Measurements from ENCODE around the gene CYP11A1.

The CYP11A1 gene

DNA sequence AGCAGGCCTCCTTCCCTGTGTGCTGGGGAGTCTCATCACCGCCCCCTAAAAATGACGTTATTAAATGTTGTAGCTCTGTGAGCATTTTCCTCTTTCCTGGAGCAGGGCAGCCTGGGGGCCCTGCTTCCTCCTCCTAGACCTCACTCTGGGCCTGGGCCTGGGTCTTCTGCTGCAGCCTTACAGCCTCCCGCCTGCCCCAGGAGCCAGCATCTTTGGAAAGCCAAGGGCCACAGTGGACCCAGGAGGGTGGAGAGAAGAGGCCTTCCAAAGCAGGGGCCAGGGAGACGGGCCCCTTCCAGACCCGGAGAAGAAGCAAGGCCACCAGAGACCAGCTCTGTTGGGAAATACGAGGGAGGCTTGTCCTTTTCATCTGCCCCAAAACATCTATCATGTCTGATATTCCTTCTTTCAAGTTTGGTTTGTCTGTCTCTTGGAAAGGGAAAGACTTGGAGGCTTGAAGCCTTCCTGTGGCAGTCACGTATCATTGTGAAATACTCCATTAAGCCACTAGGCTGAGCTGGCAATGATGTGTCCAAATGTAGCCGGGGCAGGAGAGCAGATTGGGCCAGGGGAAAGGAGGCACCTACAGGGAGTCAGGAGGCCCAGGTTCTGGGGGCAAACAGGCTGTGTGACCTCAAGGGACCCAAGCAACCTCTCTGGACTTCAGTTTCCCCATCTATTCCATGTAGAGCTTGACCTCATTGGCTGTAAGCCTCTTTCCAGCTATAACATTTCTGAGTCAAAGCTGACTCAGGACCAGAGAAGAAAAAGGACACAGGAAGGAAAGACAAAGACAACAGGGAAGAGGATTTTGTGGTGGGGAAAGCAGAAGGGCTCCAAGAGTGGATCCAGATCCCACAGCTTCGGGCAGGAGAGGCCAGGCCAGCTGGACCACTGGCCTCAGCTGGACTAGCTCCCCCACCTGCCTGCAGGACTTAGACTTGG is 31.1 kb downstream of the CYP11A1 start:
- intact Hi-C loops (cut with DNase I), result no loop called here
- no peak for DNase-seq

GRCh38 chr15:74335396-74335795 is 32.0 kb downstream of the CYP11A1 start:
- DNase-seq, result no peak
- intact Hi-C loops (cut with DNase I), result no loop called here

GRCh38 chr15:74334127-74334526 is 33.3 kb downstream of the CYP11A1 start:
- intact Hi-C loops (cut with DNase I), result no loop called here
- no peak for DNase-seq

GRCh38 chr15:74333662-74334061 is 33.8 kb downstream of the CYP11A1 start:
- DNase-seq, result no peak
- intact Hi-C loops (cut with DNase I), result no loop called here

GRCh38 chr15:74333093-74333492 is 34.4 kb downstream of the CYP11A1 start:
- intact Hi-C loops (cut with DNase I), result no loop called here
- no peak for DNase-seq

DNA sequence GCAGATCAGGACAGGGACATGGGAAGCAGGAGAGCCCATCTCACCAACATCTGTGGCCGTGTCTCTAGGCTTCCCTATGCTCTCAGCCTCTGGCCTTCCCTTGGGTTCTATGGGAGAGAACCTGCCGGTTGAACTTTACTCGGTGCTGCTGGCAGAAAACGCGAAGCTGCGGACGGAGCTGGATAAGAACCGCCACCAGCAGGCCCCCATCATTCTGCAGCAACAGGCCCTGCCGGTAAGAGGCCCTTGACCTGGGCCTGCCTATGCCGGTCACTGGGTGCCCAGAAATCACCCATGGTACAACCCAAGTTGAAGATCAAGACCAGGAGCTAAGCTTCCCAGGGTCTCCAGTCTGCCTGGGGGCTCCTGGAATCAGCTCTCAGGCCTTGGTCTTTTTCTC is 34.8 kb downstream of the CYP11A1 start:
- no peak for DNase-seq
- intact Hi-C loops (cut with DNase I), result no loop called here

DNA sequence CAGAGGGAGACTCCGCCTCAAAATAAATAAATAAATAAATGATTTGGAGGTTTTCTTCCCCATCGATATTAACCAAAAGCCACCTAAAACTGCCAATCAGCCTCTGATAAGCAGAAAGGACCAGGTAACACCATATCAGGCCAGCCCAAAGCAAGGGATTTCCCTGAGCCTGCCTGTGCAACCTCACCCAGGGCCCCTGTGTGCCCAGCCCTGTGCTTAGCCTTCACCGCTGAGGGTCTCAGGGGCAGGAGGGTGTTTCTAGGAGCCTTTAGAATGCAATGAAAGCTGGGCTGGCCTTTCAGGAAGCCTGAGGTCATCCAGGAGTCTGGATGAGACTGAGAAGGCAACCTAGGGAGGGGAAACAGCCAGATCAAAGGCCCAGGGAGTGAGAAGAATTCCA is 35.4 kb downstream of the CYP11A1 start:
- intact Hi-C loops (cut with DNase I), result no loop called here
- DNase-seq, result no peak

- DNase-seq, result no peak
- intact Hi-C loops (cut with DNase I), result no loop called here
Observed at GRCh38 chr15:74330861-74331408, 36.5 kb downstream of the CYP11A1 start.

- DNase-seq, result no peak
- intact Hi-C loops (cut with DNase I), result no loop called here
Observed at GRCh38 chr15:74328331-74329056, 39.0 kb downstream of the CYP11A1 start.

GRCh38 chr15:74327756-74328155 is 39.7 kb downstream of the CYP11A1 start:
- intact Hi-C loops (cut with DNase I), result no loop called here
- no peak for DNase-seq

DNA sequence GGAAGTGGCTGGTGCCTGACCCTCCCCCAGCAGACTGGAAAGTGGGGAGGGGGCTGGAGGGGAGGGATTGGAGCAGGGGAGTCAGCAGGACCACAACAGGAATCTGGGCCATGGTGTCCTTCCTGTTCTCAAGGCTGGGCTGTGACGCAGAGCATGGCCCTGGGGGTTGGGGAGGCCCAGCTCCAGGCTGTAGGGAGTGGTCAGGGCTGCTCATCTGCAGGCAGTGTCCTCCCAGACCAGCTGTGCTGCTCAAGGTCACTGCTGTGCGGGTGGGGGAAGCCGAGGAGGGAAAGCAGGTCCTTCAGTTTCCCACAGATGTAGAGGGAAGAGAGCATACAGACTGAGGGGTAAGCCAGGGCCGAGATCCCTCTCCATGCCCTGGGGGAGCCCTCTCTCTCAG is 40.7 kb downstream of the CYP11A1 start:
- intact Hi-C loops (cut with DNase I), result no loop called here
- DNase-seq, result no peak

DNA sequence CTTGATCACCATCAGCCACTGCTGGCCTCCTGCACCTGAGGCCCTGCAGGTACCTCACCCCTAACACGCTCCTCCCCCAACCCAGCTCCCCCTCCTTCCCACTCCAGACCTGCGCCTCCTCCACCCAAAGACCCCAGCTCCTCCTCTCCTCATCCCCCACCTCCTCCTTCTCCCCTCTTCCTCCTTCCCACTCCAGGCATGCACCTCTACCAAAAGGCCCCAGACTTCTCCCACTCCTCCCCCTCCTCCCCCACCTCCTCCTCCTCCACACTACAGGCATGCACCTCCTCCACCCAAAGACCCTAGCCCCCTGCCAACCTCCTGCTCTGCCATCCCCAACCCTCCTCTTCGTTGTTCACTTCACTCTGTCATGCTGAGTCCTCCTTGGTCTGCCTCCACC is 42.7 kb downstream of the CYP11A1 start:
- intact Hi-C loops (cut with DNase I), result loop anchor here (5.0 kb wide), 1 partner anchor 197 kb away; no protein-coding TSS in a partner anchor
- DNase-seq, result no peak

GRCh38 chr15:74322558-74323180 is 44.8 kb downstream of the CYP11A1 start:
- peak; percentile 41 to 86 (median 64) for DNase-seq
- intact Hi-C loops (cut with DNase I), result loop anchor here (5.0 kb wide), 1 partner anchor 195 kb away; no protein-coding TSS in a partner anchor

GRCh38 chr15:74320352-74321247 is 46.8 kb downstream of the CYP11A1 start:
- intact Hi-C loops (cut with DNase I), result loop anchor here (5.0 kb wide), 1 partner anchor 193 kb away; no protein-coding TSS in a partner anchor
- DNase-seq, result peak in 41 of 42 donors; percentile 15 to 78 (median 57)

GRCh38 chr15:74319596-74320351 is 47.7 kb downstream of the CYP11A1 start:
- no peak for DNase-seq
- intact Hi-C loops (cut with DNase I), result loop anchor here (5.0 kb wide), 1 partner anchor 192 kb away; no protein-coding TSS in a partner anchor

DNA sequence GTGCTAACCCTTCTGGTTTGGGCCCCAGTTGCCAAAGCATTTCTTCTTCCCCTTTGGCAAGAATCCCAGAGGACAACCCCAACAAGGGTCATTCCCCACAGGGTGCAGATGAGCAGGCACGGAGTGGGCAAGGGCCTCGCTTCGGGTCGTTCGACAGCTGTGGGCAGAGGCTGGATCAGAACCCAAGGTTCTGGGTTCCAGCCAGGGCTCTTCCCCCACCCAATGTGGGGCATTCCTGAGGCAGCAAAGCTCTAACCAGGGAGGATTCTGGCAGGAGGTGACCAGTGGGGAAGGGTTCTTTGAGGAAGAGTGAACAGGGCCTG is 48.3 kb downstream of the CYP11A1 start:
- no peak for DNase-seq
- intact Hi-C loops (cut with DNase I), result no loop called here

GRCh38 chr15:74318376-74319137 is 48.9 kb downstream of the CYP11A1 start:
- intact Hi-C loops (cut with DNase I), result no loop called here
- peak in 32 of 42 donors; percentile 4 to 74 (median 30) for DNase-seq

Data from head of caudate nucleus (tissue), 42 donors.